ENCODE results near the gene C6orf141. TPM values are rescaled to one million over a fixed set of nuclear protein-coding genes. Genes with fewer than 3 reads are reported as not detected.

The C6orf141 gene
- polyA plus RNA-seq, 1 donor (not counting 4 experiments of a cell fraction or from before 2014, with no cell fraction given) = 51.6 TPM

GRCh38 chr6:49517919-49518318 is 32.5 kb upstream of the C6orf141 start:
- Histone ChIP-seq H4K20me1 (ENCODE audit: control insufficient read depth, extremely low read depth, insufficient read depth, low read length) (no peaks in the 10 kb centered on the region), H3K9ac (ENCODE audit: control insufficient read depth, extremely low read depth, insufficient read depth, low read length) (no peak overlapping the region), H3K36me3 (ENCODE audit: control insufficient read depth in 2 of 2, extremely low read depth in 1 of 2, insufficient read depth in 2 of 2, low read length in 2 of 2) (no peaks in the 10 kb centered on the region), H3K9me1 (ENCODE audit: control insufficient read depth, extremely low read depth, insufficient read depth, low read length) (no peaks in the 10 kb centered on the region), H3K27ac (ENCODE audit: control insufficient read depth, insufficient read depth, low read length) (no peak overlapping the region), H3K4me1 (ENCODE audit: control insufficient read depth, extremely low read depth, insufficient read depth, low read length) (no peaks in the 10 kb centered on the region), H2AFZ (ENCODE audit: control insufficient read depth, low read length) (no peak overlapping the region), H3K4me3 (ENCODE audit: control insufficient read depth in 2 of 3, extremely low read depth in 1 of 3, insufficient read depth in 2 of 3, low read depth in 1 of 3, low read length in 3 of 3) (no peak overlapping the region), H3K79me2 (ENCODE audit: control insufficient read depth, insufficient read depth, low read length) (no peaks in the 10 kb centered on the region), H3K27me3 (ENCODE audit: control insufficient read depth, extremely low read depth, insufficient read depth, low read length) (no peaks in the 10 kb centered on the region), H3K9me3 (ENCODE audit: control insufficient read depth, low read depth, low read length) (no peaks in the 10 kb centered on the region), H3K4me2 (ENCODE audit: control insufficient read depth, extremely low read depth, insufficient read depth, low read depth, low read length) (no peak overlapping the region)
- TF ChIP-seq CTCF (optimal IDR thresholded peaks at IDR 0.05 in 1 of 3, IDR thresholded peaks at IDR 0.05 in 1 of 3, conservative IDR thresholded peaks at IDR 0.05 in 1 of 3; ENCODE audit: extremely low read depth in 1 of 3, insufficient read depth in 2 of 3, low read length in 3 of 3) (no peak), EZH2 (IDR thresholded peaks at IDR 0.05; ENCODE audit: low read length) (no peak)
- DNase-seq (ENCODE audit: low read depth, low spot score) = no peak
- no peak for FAIRE-seq
- dilution Hi-C loops (cut with MboI; ENCODE audit: extremely low pct_ligation_motif_present, low sequenced_read_pairs) = no loop called here

DNA sequence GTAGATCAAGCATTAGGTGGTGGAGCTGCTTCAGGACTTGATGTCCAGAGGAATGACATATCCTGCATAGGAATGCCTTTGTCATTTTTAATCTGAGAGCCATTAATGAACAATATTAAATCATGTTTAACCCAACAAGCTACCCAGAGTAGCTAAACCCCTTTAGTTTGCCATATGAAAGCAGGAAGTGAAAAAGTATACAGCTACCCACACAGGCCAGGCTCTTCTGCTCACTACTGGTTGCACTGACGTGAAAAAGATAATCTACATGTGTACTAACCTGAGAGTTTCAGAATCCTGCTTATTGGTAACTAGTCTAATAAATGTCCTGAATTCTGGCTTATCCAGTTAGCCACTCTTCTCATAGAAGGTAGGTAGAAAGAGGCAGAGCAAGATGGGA is 30.8 kb upstream of the C6orf141 start:
- dilution Hi-C loops (cut with MboI; ENCODE audit: extremely low pct_ligation_motif_present, low sequenced_read_pairs) = no loop called here
- FAIRE-seq = no peak

More for the DNA sequence above, 30.8 kb upstream of the C6orf141 start:
- no peak overlapping the region for H3K27ac ChIP-seq (ENCODE audit: control insufficient read depth, insufficient read depth, low read length)
- H3K9me3 ChIP-seq (ENCODE audit: control insufficient read depth, low read depth, low read length) = no peaks in the 10 kb centered on the region
- no peaks in the 10 kb centered on the region for H3K79me2 ChIP-seq (ENCODE audit: control insufficient read depth, insufficient read depth, low read length)
- H3K9me1 ChIP-seq (ENCODE audit: control insufficient read depth, extremely low read depth, insufficient read depth, low read length) = no peaks in the 10 kb centered on the region
- peaks cover 4% of the 10 kb centered on the region for H3K4me1 ChIP-seq (ENCODE audit: control insufficient read depth, extremely low read depth, insufficient read depth, low read length)
- no peak overlapping the region for H3K4me2 ChIP-seq (ENCODE audit: control insufficient read depth, extremely low read depth, insufficient read depth, low read depth, low read length)
- no peak for DNase-seq (ENCODE audit: low read depth, low spot score)
- H3K36me3 ChIP-seq (ENCODE audit: control insufficient read depth in 2 of 2, extremely low read depth in 1 of 2, insufficient read depth in 2 of 2, low read length in 2 of 2) = no peaks in the 10 kb centered on the region
- no peak for TF ChIP-seq CTCF (optimal IDR thresholded peaks at IDR 0.05 in 1 of 3, IDR thresholded peaks at IDR 0.05 in 1 of 3, conservative IDR thresholded peaks at IDR 0.05 in 1 of 3; ENCODE audit: extremely low read depth in 1 of 3, insufficient read depth in 2 of 3, low read length in 3 of 3)
- TF ChIP-seq EZH2 (IDR thresholded peaks at IDR 0.05; ENCODE audit: low read length) = no peak
- H3K27me3 ChIP-seq (ENCODE audit: control insufficient read depth, extremely low read depth, insufficient read depth, low read length) = no peaks in the 10 kb centered on the region
- no peak overlapping the region for H3K9ac ChIP-seq (ENCODE audit: control insufficient read depth, extremely low read depth, insufficient read depth, low read length)
- no peak overlapping the region for H3K4me3 ChIP-seq (ENCODE audit: control insufficient read depth in 2 of 3, extremely low read depth in 1 of 3, insufficient read depth in 2 of 3, low read depth in 1 of 3, low read length in 3 of 3)
- no peak overlapping the region for H2AFZ ChIP-seq (ENCODE audit: control insufficient read depth, low read length)
- no peaks in the 10 kb centered on the region for H4K20me1 ChIP-seq (ENCODE audit: control insufficient read depth, extremely low read depth, insufficient read depth, low read length)

All from keratinocyte (primary cell).